Kidney (tissue), 14 donors: ENCODE results near the gene DCAF6. TPM values are rescaled to one million over a fixed set of nuclear protein-coding genes. Genes with fewer than 3 reads are reported as not detected.

Experiments
- DNase-seq, 5 donors: peaks; one replicate each; pipeline ENCODE4 v3.0.0-alpha.2; 2013 to 2020
- FAIRE-seq: peaks from 2 replicates; lab custom pipeline; 2012; peaks lifted over from hg19 to GRCh38; lab: Jason Lieb, UNC
- H3K27ac ChIP-seq, 2 donors: one replicate each; pipeline ENCODE4 v1.7.0; 2013; ENCODE audit warnings: low read depth in 2 of 2, low read length in 2 of 2, inconsistent platforms in 1 of 2
- H3K27me3 ChIP-seq: one replicate; pipeline ENCODE4 v1.7.1; 2013; ENCODE audit warnings: low read length, inconsistent platforms; ENCODE audit not compliant: control insufficient read depth, insufficient read depth
- H3K36me3 ChIP-seq, 3 donors: one replicate each; pipeline versions ENCODE4 v1.7.0 to v1.7.1; 2013; ENCODE audit warnings: low read length in 3 of 3, control low read depth in 1 of 3, inconsistent platforms in 1 of 3; ENCODE audit not compliant: insufficient read depth in 3 of 3, control insufficient read depth in 2 of 3
- H3K4me1 ChIP-seq, 3 donors: one replicate each; pipeline versions ENCODE4 v1.7.0 to v1.7.1; 2013; ENCODE audit warnings: low read length in 3 of 3, inconsistent platforms in 1 of 3, low read depth in 1 of 3; ENCODE audit not compliant: control insufficient read depth in 2 of 3, insufficient read depth in 2 of 3
- H3K4me3 ChIP-seq, 3 donors: one replicate each; pipeline versions ENCODE4 v1.7.0 to v1.8.1; 2013; ENCODE audit warnings: low read length in 3 of 3, control low read depth in 1 of 3, inconsistent platforms in 1 of 3
- H3K9ac ChIP-seq, 3 donors: one replicate each; pipeline versions ENCODE4 v1.7.0 to v1.7.1; 2013; ENCODE audit warnings: low read length in 3 of 3, control low read depth in 1 of 3, inconsistent platforms in 1 of 3
- H3K9me3 ChIP-seq, 3 donors: one replicate each; pipeline versions ENCODE4 v1.7.0 to v1.7.1; 2013; ENCODE audit warnings: low read length in 3 of 3, control low read depth in 1 of 3, inconsistent platforms in 1 of 3; ENCODE audit not compliant: control insufficient read depth in 2 of 3, insufficient read depth in 1 of 3
- intact Hi-C: fragments of 100-400 bp; cut with DNase I; formaldehyde crosslinking; loops from one replicate; pipeline ENCODE4 v1.11.1; 2022
- polyA plus RNA-seq: library from polyadenylated mRNA; stranded (reverse); fragments of 350-450 nt; fragmentation: Illumina TruSeq; extraction: RNeasy Lipid Tissue Mini Kit (QIAGEN cat#74804); gene quantifications from one replicate; pipeline ENCODE4 v1.2.3, GENCODE V29; 2014; ENCODE audit warnings: low read depth, low replicate concordance; ENCODE audit not compliant: insufficient read depth
- total RNA-seq: library from RNA; stranded (reverse); fragmentation: NEBNext Ultra II Directional; extraction: Animal tissue kit (Norgen Biotek cat#: 25700); gene quantifications from one replicate; pipeline ENCODE4 v1.2.1, GENCODE V29; 2021
- TF ChIP-seq, protein P1 (sequence below): IDR thresholded peaks from 3 replicates; pipeline ENCODE4 v1.5.1; 2012; ENCODE audit warnings: mild to moderate bottlenecking, moderate library complexity, borderline replicate concordance; ENCODE audit not compliant: insufficient read depth; ENCODE audit errors: extremely low read depth
- donor health status: control.
- donor health status: control.
- donor health status: control.
- donor health status: control.
- donor health status: control.
- donor health status: DM: yes; HTN: yes; CAD: no.
- donor health status: Normal renal cell carcinoma (clear cell type).

Gene DCAF6
- total and polyA plus RNA-seq, 2 donors from 2014 or later, result 30.8 to 58.8 TPM

DNA sequence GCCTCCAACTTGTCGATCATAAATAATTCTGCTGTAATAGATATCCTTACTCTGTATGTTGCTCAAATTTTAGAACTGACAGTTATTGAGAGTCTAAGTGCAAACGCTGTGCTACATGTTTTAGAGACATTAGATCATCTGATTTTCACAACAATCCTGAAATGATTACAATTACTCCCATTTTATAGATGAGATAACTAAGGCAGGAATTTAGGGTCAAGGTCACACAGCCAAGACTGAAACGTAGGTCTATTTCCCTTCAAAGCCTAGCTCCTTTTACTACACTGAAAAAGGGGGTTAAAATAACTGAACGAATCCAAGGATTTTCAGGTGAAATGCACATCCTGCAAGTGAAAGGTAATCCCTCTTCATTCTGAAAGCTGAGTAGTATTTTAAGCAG is 2.7 kb upstream of the DCAF6 start:
- no peak for FAIRE-seq
- intact Hi-C loops, result no loop called here

GRCh38 chr1:167934426-167935215 is 1.9 kb upstream of the DCAF6 start:
- H3K9ac ChIP-seq, result peak overlapping the region; percentile 95 to 99 (median 98)
- H3K9me3 ChIP-seq, result no peaks in the 10 kb centered on the region
- FAIRE-seq (no peak), DNase-seq (no peak)
- no peaks in the 10 kb centered on the region for H3K27me3 ChIP-seq
- H3K4me3 ChIP-seq, result peak overlapping the region; percentile 86 to 99 (median 97)
- peak overlapping the region; percentile 87 to 99 for H3K27ac ChIP-seq
- no peaks in the 10 kb centered on the region for H3K36me3 ChIP-seq
- intact Hi-C loops, result no loop called here
- TF ChIP-seq, protein P1, sequence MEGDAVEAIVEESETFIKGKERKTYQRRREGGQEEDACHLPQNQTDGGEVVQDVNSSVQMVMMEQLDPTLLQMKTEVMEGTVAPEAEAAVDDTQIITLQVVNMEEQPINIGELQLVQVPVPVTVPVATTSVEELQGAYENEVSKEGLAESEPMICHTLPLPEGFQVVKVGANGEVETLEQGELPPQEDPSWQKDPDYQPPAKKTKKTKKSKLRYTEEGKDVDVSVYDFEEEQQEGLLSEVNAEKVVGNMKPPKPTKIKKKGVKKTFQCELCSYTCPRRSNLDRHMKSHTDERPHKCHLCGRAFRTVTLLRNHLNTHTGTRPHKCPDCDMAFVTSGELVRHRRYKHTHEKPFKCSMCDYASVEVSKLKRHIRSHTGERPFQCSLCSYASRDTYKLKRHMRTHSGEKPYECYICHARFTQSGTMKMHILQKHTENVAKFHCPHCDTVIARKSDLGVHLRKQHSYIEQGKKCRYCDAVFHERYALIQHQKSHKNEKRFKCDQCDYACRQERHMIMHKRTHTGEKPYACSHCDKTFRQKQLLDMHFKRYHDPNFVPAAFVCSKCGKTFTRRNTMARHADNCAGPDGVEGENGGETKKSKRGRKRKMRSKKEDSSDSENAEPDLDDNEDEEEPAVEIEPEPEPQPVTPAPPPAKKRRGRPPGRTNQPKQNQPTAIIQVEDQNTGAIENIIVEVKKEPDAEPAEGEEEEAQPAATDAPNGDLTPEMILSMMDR, result no peak
- H3K4me1 ChIP-seq, result peaks cover 0 to 8% (median 4%) of the 10 kb centered on the region in 3 donors

More for the DNA sequence above, 2.7 kb upstream of the DCAF6 start:
- Histone ChIP-seq H3K27me3 (no peaks in the 10 kb centered on the region), H3K36me3 (no peaks in the 10 kb centered on the region), H3K4me3 (peak overlapping the region; percentile 46 to 99 (median 86)), H3K4me1 (peaks cover 0 to 8% (median 4%) of the 10 kb centered on the region in 3 donors), H3K9me3 (no peaks in the 10 kb centered on the region), H3K27ac (no peak overlapping the region), H3K9ac (peak overlapping the region in 2 of 3 donors; percentile 95 to 98)
- DNase-seq, result no peak
- TF ChIP-seq, protein P1, result no peak

DNA sequence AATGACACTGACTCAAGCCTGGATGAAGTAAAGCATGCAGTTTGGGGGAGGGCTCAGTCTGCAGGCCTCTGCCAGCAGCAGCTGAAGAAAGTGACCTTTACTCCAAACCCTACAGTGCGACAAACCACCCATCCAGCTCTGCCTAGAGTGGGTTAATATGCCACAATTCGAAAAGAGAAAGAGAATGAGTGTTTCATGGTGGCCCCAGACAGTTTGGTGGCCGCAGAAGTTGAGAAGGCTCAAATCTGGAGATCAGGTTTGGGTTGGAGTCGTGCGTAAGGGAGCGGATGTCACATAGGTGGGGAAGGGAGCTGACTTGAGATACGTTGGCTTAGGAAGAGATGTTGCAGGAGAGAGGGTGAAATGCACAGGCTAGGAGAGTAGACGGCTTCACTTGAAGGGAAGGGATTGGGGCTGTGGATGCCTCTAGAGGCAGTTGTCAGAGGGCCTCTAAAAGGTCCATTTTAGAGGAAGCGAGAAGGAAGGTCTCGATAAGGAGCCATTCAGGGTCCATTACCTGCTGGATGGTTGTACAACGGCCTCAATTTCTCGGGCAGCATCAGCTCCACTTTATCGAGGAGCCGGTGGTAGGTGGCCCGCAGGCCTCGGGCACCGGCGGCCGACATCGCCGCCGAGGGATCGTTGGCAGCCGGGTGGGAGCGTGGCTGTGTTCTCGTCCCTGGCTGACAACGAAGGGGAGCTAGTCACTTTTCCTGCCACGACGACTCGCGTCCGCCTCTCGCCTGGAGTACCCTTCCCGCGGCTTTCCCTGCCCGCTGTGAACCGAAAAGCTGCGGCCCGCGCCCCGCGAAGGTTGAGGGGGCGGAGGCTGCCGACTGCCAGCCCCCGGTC is 1.0 kb upstream of the DCAF6 start:
- intact Hi-C loops, result no loop called here
- Histone ChIP-seq H3K9me3 (no peaks in the 10 kb centered on the region), H3K36me3 (no peaks in the 10 kb centered on the region), H3K4me1 (peaks cover 0 to 4% (median 3%) of the 10 kb centered on the region in 3 donors), H3K27ac (peak overlapping the region; percentile 87 to 99), H3K4me3 (peak overlapping the region; percentile 86 to 99 (median 97)), H3K9ac (peak overlapping the region; percentile 95 to 99 (median 98)), H3K27me3 (no peaks in the 10 kb centered on the region)
- FAIRE-seq (no peak), DNase-seq (peak in 4 of 5 donors; percentile 57 to 74 (median 70))
- TF ChIP-seq, protein P1, result no peak
